Osteocyte (in vitro differentiated cells): Measurements from ENCODE around the gene GIMAP8. TPM values are rescaled to one million over a fixed set of nuclear protein-coding genes. Genes with fewer than 3 reads are reported as not detected.
A peak's percentile ranks its signal among the peaks of the same experiment; 100 is the strongest.

Experiments
- DNase-seq: peaks from one replicate; pipeline ENCODE4 v3.0.0; 2021; ENCODE audit warnings: mixed read lengths; ENCODE audit not compliant: unreplicated experiment; ENCODE audit errors: extremely low spot score
- H3K27ac Mint-ChIP-seq: one replicate; pipeline ENCODE4 v1.8.0; 2021; ENCODE audit warnings: mild to moderate bottlenecking, mixed read lengths; ENCODE audit not compliant: unreplicated experiment
- H3K27me3 Mint-ChIP-seq: one replicate; pipeline ENCODE4 v1.8.0; 2021; ENCODE audit warnings: mixed read lengths; ENCODE audit not compliant: unreplicated experiment
- H3K36me3 Mint-ChIP-seq: one replicate; pipeline ENCODE4 v1.8.0; 2021; ENCODE audit warnings: mixed read lengths; ENCODE audit not compliant: unreplicated experiment
- H3K4me1 Mint-ChIP-seq: one replicate; pipeline ENCODE4 v1.8.0; 2021; ENCODE audit warnings: mixed read lengths; ENCODE audit not compliant: unreplicated experiment
- H3K4me3 Mint-ChIP-seq: one replicate; pipeline ENCODE4 v1.8.0; 2021; ENCODE audit warnings: mild to moderate bottlenecking, moderate library complexity, mixed read lengths; ENCODE audit not compliant: unreplicated experiment
- H3K9me3 Mint-ChIP-seq: one replicate; pipeline ENCODE4 v1.8.0; 2021; ENCODE audit warnings: mixed read lengths; ENCODE audit not compliant: unreplicated experiment
- CTCF ChIP-seq: fragments of 200-600 bp; sonication (generic); IDR thresholded peaks from 2 replicates; pipeline ENCODE4 v1.5.0; 2021; ENCODE audit warnings: antibody characterized with exemption, mild to moderate bottlenecking, moderate library complexity
- total RNA-seq: library from RNA; stranded (reverse); gene quantifications from 2 replicates; pipeline ENCODE4 v1.2.1, GENCODE V29; 2021

Gene GIMAP8
- total RNA-seq, 1 donor from 2014 or later: not detected

- H3K27ac Mint-ChIP-seq: no peak overlapping the region
- no peak overlapping the region for H3K4me3 Mint-ChIP-seq
- no peaks in the 10 kb centered on the region for H3K36me3 Mint-ChIP-seq
- DNase-seq: peak; percentile 74
- peaks cover 13% of the 10 kb centered on the region for H3K27me3 Mint-ChIP-seq
- TF ChIP-seq CTCF: no peak
- peaks cover 11% of the 10 kb centered on the region for H3K9me3 Mint-ChIP-seq
- H3K4me1 Mint-ChIP-seq: no peaks in the 10 kb centered on the region
These were observed 5.6 kb upstream of the GIMAP8 start for GRCh38 chr7:150444674-150445365.

- Mint-ChIP-seq H3K27ac (no peak overlapping the region), H3K36me3 (no peaks in the 10 kb centered on the region), H3K4me1 (no peaks in the 10 kb centered on the region), H3K4me3 (no peak overlapping the region), H3K9me3 (peaks cover 9% of the 10 kb centered on the region), H3K27me3 (peaks cover 18% of the 10 kb centered on the region)
- TF ChIP-seq CTCF: no peak
- DNase-seq: peak; percentile 53
These were observed 4.0 kb upstream of the GIMAP8 start for GRCh38 chr7:150446288-150446938.

GRCh38 chr7:150447966-150448788 is 2.3 kb upstream of the GIMAP8 start:
- Mint-ChIP-seq H3K36me3 (no peaks in the 10 kb centered on the region), H3K9me3 (no peaks in the 10 kb centered on the region), H3K4me3 (no peak overlapping the region), H3K27me3 (peaks cover 18% of the 10 kb centered on the region), H3K27ac (no peak overlapping the region), H3K4me1 (no peaks in the 10 kb centered on the region)
- DNase-seq: peak; percentile 77
- TF ChIP-seq CTCF: no peak

- DNase-seq: peak; percentile 87
- H3K4me3 Mint-ChIP-seq: no peak overlapping the region
- peak; percentile 83 for TF ChIP-seq CTCF
These were observed 1.7 kb upstream of the GIMAP8 start for GRCh38 chr7:150448789-150449147.

More at GRCh38 chr7:150448789-150449147, 1.7 kb upstream of the GIMAP8 start:
- Mint-ChIP-seq H3K4me1 (no peaks in the 10 kb centered on the region), H3K27ac (no peak overlapping the region), H3K27me3 (peaks cover 18% of the 10 kb centered on the region), H3K9me3 (no peaks in the 10 kb centered on the region), H3K36me3 (no peaks in the 10 kb centered on the region)
